HEK293 (cell line): Measurements from ENCODE around the gene MYH2.

ENCODE experiments used
- CTCF ChIA-PET: fragments of 350-600 bp; formaldehyde crosslinking; extraction: SDS; loops from one replicate; lab custom pipeline; 2021; ENCODE audit warnings: antibody characterized with exemption; lab: Yijun Ruan, JAX
- POLR2A ChIA-PET: fragments of 300-600 bp; formaldehyde crosslinking; extraction: SDS; loops from one replicate; lab custom pipeline; 2020; ENCODE audit warnings: antibody characterized with exemption, inconsistent platforms; lab: Yijun Ruan, JAX
- H3K27ac ChIP-seq: fragments of 200-500 bp; sonication (Bioruptor generic); 2 replicates; pipeline ENCODE4 v1.5.1; 2014; ENCODE audit warnings: low read depth, low read length, control low read depth, inconsistent platforms; ENCODE audit errors: extremely low read depth
- H3K36me3 ChIP-seq, 2 experiments: fragments of 200-500 bp in 1 of 2; sonication (Bioruptor generic) in 1 of 2; 1 replicate in 1 of 2; 2 replicates in 1 of 2; pipeline ENCODE4 v1.5.1; 2014 to 2017; ENCODE audit warnings: inconsistent platforms in 2 of 2, low read length in 2 of 2; ENCODE audit not compliant: control insufficient read depth in 2 of 2, insufficient read depth in 1 of 2
- H3K4me1 ChIP-seq: fragments of 200-500 bp; sonication (Bioruptor generic); 2 replicates; pipeline ENCODE4 v1.5.1; 2014; ENCODE audit warnings: mild to moderate bottlenecking, low read length, inconsistent platforms; ENCODE audit not compliant: control insufficient read depth, insufficient read depth
- H3K4me3 ChIP-seq: 2 replicates; pipeline ENCODE4 v1.5.1; 2011; ENCODE audit warnings: low read depth, mild to moderate bottlenecking, control low read depth, low read length, moderate library complexity
- H3K9me3 ChIP-seq: fragments of 200-500 bp; sonication (Bioruptor generic); 2 replicates; pipeline ENCODE4 v1.5.1; 2014; ENCODE audit warnings: low read depth, low read length, inconsistent platforms; ENCODE audit not compliant: control insufficient read depth, insufficient read depth
- EGR2 ChIP-seq: fragments of 450-650 bp; formaldehyde crosslinking; IDR thresholded peaks from 2 replicates; pipeline ENCODE4 v1.5.1; 2016; ENCODE audit warnings: low read depth, missing biosample characterization, missing genetic modification characterization
- MEIS1 ChIP-seq: sonication (generic); formaldehyde crosslinking; IDR thresholded peaks from 2 replicates; pipeline ENCODE4 v1.8.1; 2022; ENCODE audit warnings: missing genetic modification reagents, mild to moderate bottlenecking, borderline replicate concordance
- MZF1 ChIP-seq: fragments of 450-650 bp; formaldehyde crosslinking; IDR thresholded peaks from 2 replicates; pipeline ENCODE4 v1.5.1; 2017; ENCODE audit warnings: missing biosample characterization, missing genetic modification characterization, borderline replicate concordance
- ZBTB20 ChIP-seq: fragments of 450-650 bp; formaldehyde crosslinking; IDR thresholded peaks from 2 replicates; pipeline ENCODE4 v1.5.1; 2016; ENCODE audit warnings: missing biosample characterization, missing genetic modification characterization
- ZBTB48 ChIP-seq: fragments of 450-650 bp; formaldehyde crosslinking; IDR thresholded peaks from 2 replicates; pipeline ENCODE4 v1.5.1; 2016; ENCODE audit warnings: missing biosample characterization, missing genetic modification characterization
- ZBTB6 ChIP-seq: fragments of 450-650 bp; formaldehyde crosslinking; IDR thresholded peaks from 2 replicates; pipeline ENCODE4 v1.5.1; 2017; ENCODE audit warnings: missing biosample characterization, missing genetic modification characterization
- ZBTB8A ChIP-seq: fragments of 450-650 bp; formaldehyde crosslinking; IDR thresholded peaks from 2 replicates; pipeline ENCODE4 v1.5.1; 2016; ENCODE audit warnings: missing biosample characterization, missing genetic modification characterization
- ZNF175 ChIP-seq: fragments of 450-650 bp; formaldehyde crosslinking; IDR thresholded peaks from 2 replicates; pipeline ENCODE4 v1.5.1; 2016; ENCODE audit warnings: missing biosample characterization, missing genetic modification characterization
- ZNF239 ChIP-seq: fragments of 450-650 bp; formaldehyde crosslinking; IDR thresholded peaks from 2 replicates; pipeline ENCODE4 v1.5.1; 2016; ENCODE audit warnings: missing biosample characterization, missing genetic modification characterization
- ZNF350 ChIP-seq: fragments of 450-650 bp; formaldehyde crosslinking; IDR thresholded peaks from 2 replicates; pipeline ENCODE4 v1.5.0; 2017; ENCODE audit warnings: missing biosample characterization, mild to moderate bottlenecking, missing genetic modification characterization
- ZNF391 ChIP-seq: fragments of 450-650 bp; formaldehyde crosslinking; IDR thresholded peaks from 2 replicates; pipeline ENCODE4 v1.5.1; 2016; ENCODE audit warnings: low read depth, missing biosample characterization, missing genetic modification characterization, borderline replicate concordance
- ZNF404 ChIP-seq: fragments of 450-650 bp; formaldehyde crosslinking; IDR thresholded peaks from 2 replicates; pipeline ENCODE4 v1.5.1; 2017; ENCODE audit warnings: missing biosample characterization, missing genetic modification characterization
- ZNF449 ChIP-seq: fragments of 450-650 bp; formaldehyde crosslinking; IDR thresholded peaks from 2 replicates; pipeline ENCODE4 v1.5.1; 2017; ENCODE audit warnings: missing biosample characterization, mild to moderate bottlenecking, missing genetic modification characterization, moderate library complexity
- ZNF473 ChIP-seq: fragments of 450-650 bp; formaldehyde crosslinking; IDR thresholded peaks from 2 replicates; pipeline ENCODE4 v1.5.1; 2017; ENCODE audit warnings: missing biosample characterization, missing genetic modification characterization
- ZNF488 ChIP-seq: fragments of 450-650 bp; formaldehyde crosslinking; IDR thresholded peaks from 2 replicates; pipeline ENCODE4 v1.5.1; 2016; ENCODE audit warnings: missing biosample characterization, missing genetic modification characterization
- ZNF501 ChIP-seq: fragments of 450-650 bp; formaldehyde crosslinking; IDR thresholded peaks from 2 replicates; pipeline ENCODE4 v1.5.1; 2016; ENCODE audit warnings: missing biosample characterization, missing genetic modification characterization
- ZNF580 ChIP-seq: fragments of 450-650 bp; formaldehyde crosslinking; IDR thresholded peaks from 2 replicates; pipeline ENCODE4 v1.5.1; 2016; ENCODE audit warnings: missing biosample characterization, missing genetic modification characterization
- ZNF610 ChIP-seq: fragments of 450-650 bp; formaldehyde crosslinking; IDR thresholded peaks from 2 replicates; pipeline ENCODE4 v1.5.1; 2016; ENCODE audit warnings: missing biosample characterization, missing genetic modification characterization, borderline replicate concordance
- ZNF624 ChIP-seq: fragments of 450-650 bp; formaldehyde crosslinking; IDR thresholded peaks from 2 replicates; pipeline ENCODE4 v1.5.1; 2017; ENCODE audit warnings: missing biosample characterization, missing genetic modification characterization
- ZNF677 ChIP-seq: fragments of 450-650 bp; IDR thresholded peaks from 2 replicates; pipeline ENCODE4 v1.5.0; 2018; ENCODE audit warnings: missing biosample characterization, mild to moderate bottlenecking, missing genetic modification characterization, moderate library complexity
- ZNF785 ChIP-seq: fragments of 450-650 bp; formaldehyde crosslinking; IDR thresholded peaks from 2 replicates; pipeline ENCODE4 v1.5.1; 2016; ENCODE audit warnings: missing biosample characterization, missing genetic modification characterization
- ZNF830 ChIP-seq: fragments of 450-650 bp; IDR thresholded peaks from 2 replicates; pipeline ENCODE4 v1.5.0; 2018; ENCODE audit warnings: missing biosample characterization, missing genetic modification characterization, low read depth, mild to moderate bottlenecking, moderate library complexity
- ZSCAN18 ChIP-seq: fragments of 450-650 bp; formaldehyde crosslinking; IDR thresholded peaks from 2 replicates; pipeline ENCODE4 v1.5.1; 2016; ENCODE audit warnings: missing biosample characterization, missing genetic modification characterization
- ZXDB ChIP-seq: fragments of 450-650 bp; formaldehyde crosslinking; IDR thresholded peaks from 2 replicates; pipeline ENCODE4 v1.5.1; 2016; ENCODE audit warnings: missing biosample characterization, missing genetic modification characterization
- TF ChIP-seq, protein P1 (sequence below): fragments of 450-650 bp; IDR thresholded peaks from 2 replicates; pipeline ENCODE4 v1.5.1; 2018; ENCODE audit warnings: missing biosample characterization, mild to moderate bottlenecking, missing genetic modification characterization

Gene MYH2

DNA sequence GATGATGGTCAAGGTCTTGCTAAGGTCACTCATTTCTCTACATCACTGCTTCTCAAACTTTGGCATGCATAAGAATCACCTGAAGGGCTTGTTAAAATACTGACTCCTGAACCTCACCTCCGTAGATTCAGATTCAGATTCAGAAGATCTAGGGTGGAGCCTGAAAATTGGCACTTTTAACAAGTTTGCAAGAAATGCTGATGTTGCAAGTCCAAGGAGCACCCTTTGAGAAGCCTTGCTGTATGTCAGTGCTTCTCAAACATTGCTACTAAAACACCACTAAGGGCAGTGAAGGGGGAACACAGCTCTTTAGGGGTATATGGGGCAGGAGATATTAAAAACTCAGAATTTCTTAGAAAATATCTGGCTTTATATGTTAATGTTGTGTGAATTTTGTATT, 17.4 kb downstream of the MYH2 start:
- no peaks in the 10 kb centered on the region for H3K4me1 ChIP-seq
- H3K9me3 ChIP-seq: no peaks in the 10 kb centered on the region
- H3K36me3 ChIP-seq: no peaks in the 10 kb centered on the region
- no peak overlapping the region for H3K4me3 ChIP-seq
- ChIA-PET POLR2A (no interaction called here), CTCF (interaction anchor here (0.6 kb wide), 2 partner anchors 44 to 214 kb away, joined by 3 to 4 read pairs; no protein-coding TSS in a partner anchor)
- H3K27ac ChIP-seq: no peak overlapping the region
- TF ChIP-seq ZBTB6: no peak
- TF ChIP-seq EGR2 (tag by site-specific recombination): no peak
- TF ChIP-seq ZNF239 (tag by site-specific recombination): no peak
- TF ChIP-seq MZF1 (tag by site-specific recombination): no peak
- TF ChIP-seq MEIS1 (CRISPR knock-in tag): no peak
- TF ChIP-seq ZBTB48 (tag by site-specific recombination): no peak
- TF ChIP-seq, all 188 proteins: peak for 0

DNA sequence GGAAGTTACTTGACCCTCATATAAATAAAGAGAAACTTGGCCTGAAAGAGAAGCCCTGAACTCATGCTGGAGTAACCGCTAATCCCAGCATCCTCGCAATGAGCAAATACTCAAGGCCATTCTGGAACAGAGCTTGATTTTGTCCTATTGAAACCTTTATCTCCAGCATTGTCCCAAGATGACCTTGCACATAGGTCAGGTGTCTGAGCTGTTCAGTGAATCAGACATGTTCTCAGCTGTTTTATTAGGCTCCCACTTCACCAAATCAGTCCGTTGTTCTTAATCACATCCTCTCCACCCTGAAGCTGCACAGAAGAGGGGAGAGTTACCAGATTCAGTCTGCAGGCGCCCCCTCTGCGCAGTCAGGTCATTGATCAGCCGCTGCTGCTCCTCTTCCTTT, 22.0 kb downstream of the MYH2 start:
- POLR2A ChIA-PET: interaction anchor here (0.5 kb wide), 1 partner anchor 561 kb away, joined by 3 read pairs; no protein-coding TSS in a partner anchor
- H3K4me3 ChIP-seq: no peak overlapping the region
- CTCF ChIA-PET: interaction anchor here (0.6 to 1.4 kb wide), 3 partner anchors 18 to 90 kb away, joined by 3 to 4 read pairs (median 3); no protein-coding TSS in a partner anchor

More for the DNA sequence above, 22.0 kb downstream of the MYH2 start:
- TF ChIP-seq ZNF404 (no peak), ZNF175 (no peak), ZNF501 (tag by site-specific recombination) (no peak), ZBTB8A (tag by site-specific recombination) (no peak), ZSCAN18 (no peak), ZNF391 (no peak), ZNF610 (tag by site-specific recombination) (no peak), ZNF580 (tag by site-specific recombination) (no peak), ZNF488 (tag by site-specific recombination) (no peak), ZNF677 (no peak), ZNF785 (tag by site-specific recombination) (no peak), ZNF624 (tag by site-specific recombination) (no peak), ZNF449 (no peak), ZBTB20 (no peak), ZNF473 (tag by site-specific recombination) (no peak), ZNF350 (tag by site-specific recombination) (no peak), ZXDB (tag by site-specific recombination) (no peak), ZNF830 (no peak)
- TF ChIP-seq, protein P1, sequence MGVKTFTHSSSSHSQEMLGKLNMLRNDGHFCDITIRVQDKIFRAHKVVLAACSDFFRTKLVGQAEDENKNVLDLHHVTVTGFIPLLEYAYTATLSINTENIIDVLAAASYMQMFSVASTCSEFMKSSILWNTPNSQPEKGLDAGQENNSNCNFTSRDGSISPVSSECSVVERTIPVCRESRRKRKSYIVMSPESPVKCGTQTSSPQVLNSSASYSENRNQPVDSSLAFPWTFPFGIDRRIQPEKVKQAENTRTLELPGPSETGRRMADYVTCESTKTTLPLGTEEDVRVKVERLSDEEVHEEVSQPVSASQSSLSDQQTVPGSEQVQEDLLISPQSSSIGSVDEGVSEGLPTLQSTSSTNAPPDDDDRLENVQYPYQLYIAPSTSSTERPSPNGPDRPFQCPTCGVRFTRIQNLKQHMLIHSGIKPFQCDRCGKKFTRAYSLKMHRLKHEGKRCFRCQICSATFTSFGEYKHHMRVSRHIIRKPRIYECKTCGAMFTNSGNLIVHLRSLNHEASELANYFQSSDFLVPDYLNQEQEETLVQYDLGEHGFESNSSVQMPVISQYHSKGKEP (tag by site-specific recombination): no peak
- Histone ChIP-seq H3K27ac (no peak overlapping the region), H3K4me1 (no peaks in the 10 kb centered on the region), H3K36me3 (no peaks in the 10 kb centered on the region), H3K9me3 (no peaks in the 10 kb centered on the region)
